ENCODE measurements around the gene ZNF483. TPM values are rescaled to one million over a fixed set of nuclear protein-coding genes. Genes with fewer than 3 reads are reported as not detected.

Gene ZNF483
- total RNA-seq, 2 donors from 2014 or later: 6.7 to 8.6 TPM

DNA sequence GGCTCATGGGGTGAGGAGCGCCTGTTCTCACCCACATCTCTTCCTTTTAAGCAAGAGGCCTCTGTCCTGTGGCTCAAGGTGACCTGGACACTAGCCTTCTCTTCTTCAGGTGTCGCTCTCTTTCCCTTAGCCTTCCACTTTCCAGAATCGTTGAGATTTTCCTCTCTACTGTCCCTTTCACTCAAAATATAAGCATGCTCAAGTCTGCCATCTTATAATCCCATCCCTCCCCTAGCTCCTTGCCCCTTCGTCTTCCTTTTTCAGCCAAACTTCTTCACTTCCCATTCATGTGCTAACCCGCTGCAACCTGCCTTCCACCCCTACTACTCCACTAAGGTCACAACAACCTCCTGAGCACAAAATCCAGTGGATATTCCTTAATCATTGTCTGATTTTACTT lies 61.4 kb downstream of the ZNF483 start:
- Histone ChIP-seq H3K9me3 (no peaks in the 10 kb centered on the region), H3K4me1 (no peaks in the 10 kb centered on the region), H3K27ac (no peak overlapping the region), H3K27me3 (no peaks in the 10 kb centered on the region), H3K36me3 (replicated peaks in 1 of 2; ENCODE audit: insufficient read depth in 1 of 2, low read depth in 2 of 2) (peaks cover 0 to 12% of the 10 kb centered on the region in 2 donors), H3K4me3 (no peak overlapping the region)
- ATAC-seq: no peak
- intact Hi-C loops (cut with DNase I): no loop called here
- DNase-seq: no peak
- WGBS, 2 donors: 92 to 93% methylated on average over 5 of the region's 5 CpGs
- TF ChIP-seq, protein P1, sequence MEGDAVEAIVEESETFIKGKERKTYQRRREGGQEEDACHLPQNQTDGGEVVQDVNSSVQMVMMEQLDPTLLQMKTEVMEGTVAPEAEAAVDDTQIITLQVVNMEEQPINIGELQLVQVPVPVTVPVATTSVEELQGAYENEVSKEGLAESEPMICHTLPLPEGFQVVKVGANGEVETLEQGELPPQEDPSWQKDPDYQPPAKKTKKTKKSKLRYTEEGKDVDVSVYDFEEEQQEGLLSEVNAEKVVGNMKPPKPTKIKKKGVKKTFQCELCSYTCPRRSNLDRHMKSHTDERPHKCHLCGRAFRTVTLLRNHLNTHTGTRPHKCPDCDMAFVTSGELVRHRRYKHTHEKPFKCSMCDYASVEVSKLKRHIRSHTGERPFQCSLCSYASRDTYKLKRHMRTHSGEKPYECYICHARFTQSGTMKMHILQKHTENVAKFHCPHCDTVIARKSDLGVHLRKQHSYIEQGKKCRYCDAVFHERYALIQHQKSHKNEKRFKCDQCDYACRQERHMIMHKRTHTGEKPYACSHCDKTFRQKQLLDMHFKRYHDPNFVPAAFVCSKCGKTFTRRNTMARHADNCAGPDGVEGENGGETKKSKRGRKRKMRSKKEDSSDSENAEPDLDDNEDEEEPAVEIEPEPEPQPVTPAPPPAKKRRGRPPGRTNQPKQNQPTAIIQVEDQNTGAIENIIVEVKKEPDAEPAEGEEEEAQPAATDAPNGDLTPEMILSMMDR (IDR thresholded peaks at IDR 0.05): no peak
- no peak for TF ChIP-seq POLR2A (IDR thresholded peaks at IDR 0.05)

DNA sequence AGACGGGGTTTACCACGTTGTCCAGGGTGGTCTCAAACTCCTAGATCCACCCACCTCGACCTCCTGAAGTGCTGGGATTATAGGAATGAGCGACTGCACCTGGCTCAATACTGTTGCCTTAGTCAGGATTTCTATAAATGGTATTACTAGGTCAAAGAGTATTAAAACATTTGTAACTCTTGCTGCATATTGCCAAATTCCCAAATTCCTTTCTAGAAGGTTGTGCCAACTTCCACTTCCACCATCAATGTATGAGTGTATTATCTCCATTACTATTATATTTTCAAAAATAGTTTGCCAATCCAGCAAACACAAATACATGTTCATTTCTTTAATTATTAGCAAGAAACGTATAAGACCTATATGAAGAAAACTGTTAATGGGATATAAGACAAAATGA lies 63.9 kb downstream of the ZNF483 start:
- DNase-seq (no peak), ATAC-seq (no peak)
- H3K27ac ChIP-seq: no peak overlapping the region
- no peaks in the 10 kb centered on the region for H3K4me1 ChIP-seq
- H3K9me3 ChIP-seq: no peaks in the 10 kb centered on the region
- WGBS, 2 donors: 80 to 87% methylated on average over 5 of the region's 5 CpGs
- H3K4me3 ChIP-seq: no peak overlapping the region
- peaks cover 0 to 7% of the 10 kb centered on the region in 2 donors for H3K36me3 ChIP-seq (replicated peaks in 1 of 2; ENCODE audit: insufficient read depth in 1 of 2, low read depth in 2 of 2)
- TF ChIP-seq, protein P1 (IDR thresholded peaks at IDR 0.05): no peak
- no peak for TF ChIP-seq POLR2A (IDR thresholded peaks at IDR 0.05)
- no peaks in the 10 kb centered on the region for H3K27me3 ChIP-seq
- intact Hi-C loops (cut with DNase I): no loop called here

DNA sequence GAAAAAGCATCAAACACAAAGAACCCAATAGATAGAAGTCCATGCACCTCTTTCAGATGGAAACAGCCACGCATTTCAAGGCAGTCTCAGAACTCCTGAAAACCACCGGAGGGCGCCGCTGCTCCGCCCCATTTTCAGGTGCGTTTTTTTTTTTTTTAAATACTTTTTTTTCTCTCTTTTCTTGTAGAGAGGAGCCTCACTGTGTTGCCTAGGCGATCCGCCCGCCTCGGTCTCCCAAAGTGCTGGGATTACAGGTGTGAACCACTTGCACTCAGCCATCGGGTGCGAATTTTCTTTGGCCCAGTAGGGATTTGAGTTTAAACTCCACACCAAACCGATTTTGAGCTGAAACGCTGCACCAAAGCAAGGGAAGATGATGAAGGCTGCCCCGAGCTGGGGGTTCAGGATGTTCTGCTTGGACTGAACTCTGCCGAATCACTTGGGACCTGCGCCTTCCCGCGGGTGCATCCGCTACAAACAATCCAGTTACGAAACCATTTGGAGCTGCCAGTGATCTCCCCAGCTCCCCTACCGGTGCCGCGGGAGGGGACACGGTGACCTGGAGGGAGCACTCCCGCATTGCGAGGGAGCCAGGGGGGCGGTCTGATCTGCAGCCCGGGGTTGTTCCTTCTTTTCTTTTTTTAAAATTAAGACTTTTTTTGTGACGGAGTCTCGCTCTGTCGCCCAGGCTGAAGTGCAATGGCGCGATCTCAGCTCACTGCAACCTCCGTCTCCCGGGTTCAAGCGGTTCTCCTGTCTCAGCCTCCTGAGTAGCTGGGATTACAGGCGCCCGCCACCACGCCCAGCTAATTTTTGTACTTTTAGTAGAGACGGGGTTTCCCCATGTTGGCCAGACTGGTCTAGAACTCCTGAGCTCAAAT lies 73.1 kb downstream of the ZNF483 start:
- Histone ChIP-seq H3K9me3 (no peaks in the 10 kb centered on the region), H3K4me3 (peak overlapping the region; percentile 47 to 71), H3K27ac (peak overlapping the region; percentile 1 to 83 (median 80)), H3K27me3 (no peaks in the 10 kb centered on the region), H3K36me3 (replicated peaks in 1 of 2; ENCODE audit: insufficient read depth in 1 of 2, low read depth in 2 of 2) (peaks cover 3 to 11% of the 10 kb centered on the region in 2 donors), H3K4me1 (peaks cover 5% of the 10 kb centered on the region)
- ATAC-seq: peak; percentile 59
- 1% methylated on average over 39 to 41 of the region's 41 CpGs for WGBS, 2 donors
- TF ChIP-seq, protein P1 (IDR thresholded peaks at IDR 0.05): peak; percentile 60 to 90 (median 74)
- TF ChIP-seq POLR2A (IDR thresholded peaks at IDR 0.05): no peak
- intact Hi-C loops (cut with DNase I): loop anchor here (10.0 kb wide), 1 partner anchor 87 kb away; no protein-coding TSS in a partner anchor
- DNase-seq: peak; percentile 73 to 79 (median 77)

DNA sequence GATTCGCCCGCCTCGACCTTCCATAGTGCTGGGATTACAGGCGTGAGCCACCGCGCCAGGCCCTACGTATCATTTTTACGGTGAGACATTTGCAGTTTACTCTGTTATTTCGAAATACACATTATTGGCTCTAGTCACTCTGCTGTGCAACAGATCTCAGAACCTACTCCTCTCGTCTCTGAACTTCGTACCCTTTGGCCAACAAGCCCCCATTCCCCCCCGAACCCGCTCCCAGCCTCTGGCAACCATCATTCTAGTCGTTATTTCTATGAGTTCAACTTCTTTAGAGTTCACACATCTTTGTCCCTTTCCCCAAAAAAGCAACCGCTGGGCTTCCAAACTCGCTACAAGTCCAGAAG lies 73.7 kb downstream of the ZNF483 start:
- ATAC-seq (peak; percentile 51), DNase-seq (peak; percentile 44 to 60 (median 52))
- Histone ChIP-seq H3K4me1 (peaks cover 5% of the 10 kb centered on the region), H3K4me3 (peak overlapping the region; percentile 47 to 71), H3K9me3 (no peaks in the 10 kb centered on the region), H3K27ac (peak overlapping the region; percentile 66 to 83 (median 80)), H3K27me3 (no peaks in the 10 kb centered on the region), H3K36me3 (replicated peaks in 1 of 2; ENCODE audit: insufficient read depth in 1 of 2, low read depth in 2 of 2) (peaks cover 3 to 11% of the 10 kb centered on the region in 2 donors)
- TF ChIP-seq, protein P1 (IDR thresholded peaks at IDR 0.05): no peak
- TF ChIP-seq POLR2A (IDR thresholded peaks at IDR 0.05): no peak
- intact Hi-C loops (cut with DNase I): loop anchor here (10.0 kb wide), 1 partner anchor 86 kb away; no protein-coding TSS in a partner anchor
- WGBS, 2 donors: 2% methylated on average over 16 of the region's 16 CpGs

All from body of pancreas (tissue), 4 donors.